Tibial nerve (tissue), 4 donors: ENCODE results near the gene AANAT.

ENCODE experiments used
- CTCF ChIP-seq, 5 experiments: fragments of 200-600 bp in 3 of 5; fragments of 450-650 bp in 2 of 5; sonication (generic) in 3 of 5; IDR thresholded peaks; one replicate each; pipeline ENCODE4 v1.5.1; 2016 to 2019; ENCODE audit warnings: antibody characterized with exemption in 5 of 5, mild to moderate bottlenecking in 3 of 5, moderate library complexity in 2 of 5
- EP300 ChIP-seq, 2 donors: sonication (generic); formaldehyde crosslinking; IDR thresholded peaks; one replicate each; pipeline ENCODE4 v1.6.1; 2017; ENCODE audit warnings: antibody characterized with exemption in 2 of 2, mild to moderate bottlenecking in 1 of 2
- POLR2A ChIP-seq, 2 donors: fragments of 450-650 bp; IDR thresholded peaks; one replicate each; pipeline ENCODE4 v1.6.1; 2017; ENCODE audit warnings: antibody characterized with exemption in 2 of 2, mild to moderate bottlenecking in 2 of 2, moderate library complexity in 2 of 2

- no peak for TF ChIP-seq CTCF (IDR thresholded peaks at IDR 0.05)
- TF ChIP-seq POLR2A (IDR thresholded peaks at IDR 0.05) = no peak
- no peak for TF ChIP-seq EP300 (IDR thresholded peaks at IDR 0.05)
Measured at GRCh38 chr17:76473541-76473985, 6.2 kb downstream of the AANAT start.
